SJSA1 (cell line): ENCODE measurements around the gene DIP2C. TPM values are rescaled to one million over a fixed set of nuclear protein-coding genes. Genes with fewer than 3 reads are reported as not detected.
"Not testable (repeated sequence)": the region's sequence is repeated elsewhere in the genome, so short reads cannot be mapped to it uniquely, and the experiment has no call there.

Experiments
- DNase-seq, 2 experiments: peaks; one replicate each; pipeline ENCODE4 v3.0.0-alpha.2; 2015 to 2020; ENCODE audit warnings: low spot score in 2 of 2, low read depth in 1 of 2
- H3K27ac ChIP-seq: fragments of 250-450 bp; sonication (Bioruptor Pico); 2 replicates; pipeline ENCODE4 v1.5.1; 2020; ENCODE audit warnings: mild to moderate bottlenecking, moderate library complexity
- H3K27me3 ChIP-seq: fragments of 250-450 bp; sonication (Bioruptor Pico); replicated peaks from 2 replicates; pipeline ENCODE4 v1.5.1; 2020; ENCODE audit warnings: mild to moderate bottlenecking, moderate library complexity
- H3K36me3 ChIP-seq: fragments of 250-450 bp; sonication (Bioruptor Pico); 2 replicates; pipeline ENCODE4 v1.5.1; 2020; ENCODE audit warnings: mild to moderate bottlenecking
- H3K4me1 ChIP-seq: fragments of 250-450 bp; sonication (Bioruptor Pico); replicated peaks from 2 replicates; pipeline ENCODE4 v1.6.1; 2021; ENCODE audit warnings: mild to moderate bottlenecking
- H3K4me3 ChIP-seq: fragments of 250-450 bp; sonication (Bioruptor Pico); 2 replicates; pipeline ENCODE4 v1.5.1; 2020; ENCODE audit warnings: mild to moderate bottlenecking
- H3K9me3 ChIP-seq: fragments of 250-450 bp; sonication (Bioruptor Pico); replicated peaks from 2 replicates; pipeline ENCODE4 v1.5.1; 2020; ENCODE audit warnings: mild to moderate bottlenecking
- total RNA-seq: library from RNA; depleted of rRNA; stranded (reverse); fragments of >200 nt; shearing (Covaris generic); gene quantifications from 2 replicates; pipeline ENCODE4 v1.2.3, GENCODE V29; 2014

DIP2C gene
- total RNA-seq, 1 experiment from 2014 or later: 17.5 TPM

- peak overlapping the region; percentile 55 for H3K27ac ChIP-seq
- peak in 1 of 2 experiments; percentile 34 for DNase-seq
- peaks cover 49% of the 10 kb centered on the region for H3K4me1 ChIP-seq
- peaks cover 58% of the 10 kb centered on the region for H3K36me3 ChIP-seq
- no peaks in the 10 kb centered on the region for H3K9me3 ChIP-seq
- no peaks in the 10 kb centered on the region for H3K27me3 ChIP-seq
- H3K4me3 ChIP-seq: no peak overlapping the region
Measured at GRCh38 chr10:369684-370448, 319.6 kb downstream of the DIP2C start.

GRCh38 chr10:369221-369683 lies 320.2 kb downstream of the DIP2C start:
- Histone ChIP-seq H3K36me3 (peaks cover 58% of the 10 kb centered on the region), H3K9me3 (no peaks in the 10 kb centered on the region), H3K27me3 (no peaks in the 10 kb centered on the region), H3K27ac (no peak overlapping the region), H3K4me1 (peaks cover 43% of the 10 kb centered on the region), H3K4me3 (no peak overlapping the region)
- DNase-seq: no peak

GRCh38 chr10:368579-369220 lies 320.8 kb downstream of the DIP2C start:
- Histone ChIP-seq H3K27me3 (no peaks in the 10 kb centered on the region), H3K9me3 (no peaks in the 10 kb centered on the region), H3K36me3 (peaks cover 60% of the 10 kb centered on the region), H3K4me1 (peaks cover 37% of the 10 kb centered on the region), H3K27ac (no peak overlapping the region), H3K4me3 (no peak overlapping the region)
- DNase-seq: no peak

- Histone ChIP-seq H3K4me1 (peaks cover 32% of the 10 kb centered on the region), H3K36me3 (peaks cover 66% of the 10 kb centered on the region)
- not testable (repeated sequence) for H3K27me3 ChIP-seq, H3K9me3 ChIP-seq, H3K27ac ChIP-seq, H3K4me3 ChIP-seq, DNase-seq
Measured at GRCh38 chr10:368107-368506, 321.4 kb downstream of the DIP2C start.

- no peak for DNase-seq
- H3K36me3 ChIP-seq: peaks cover 68% of the 10 kb centered on the region
- H3K4me1 ChIP-seq: peaks cover 27% of the 10 kb centered on the region
- no peak overlapping the region for H3K27ac ChIP-seq
- no peaks in the 10 kb centered on the region for H3K27me3 ChIP-seq
- H3K4me3 ChIP-seq: no peak overlapping the region
- H3K9me3 ChIP-seq: no peaks in the 10 kb centered on the region
Measured at GRCh38 chr10:367636-368035, 321.8 kb downstream of the DIP2C start.

- no peaks in the 10 kb centered on the region for H3K9me3 ChIP-seq
- no peak overlapping the region for H3K27ac ChIP-seq
- H3K27me3 ChIP-seq: no peaks in the 10 kb centered on the region
- DNase-seq: no peak
- H3K4me3 ChIP-seq: no peak overlapping the region
- H3K36me3 ChIP-seq: peaks cover 79% of the 10 kb centered on the region
- peaks cover 22% of the 10 kb centered on the region for H3K4me1 ChIP-seq
Measured at GRCh38 chr10:366186-366585, 323.3 kb downstream of the DIP2C start.

- peaks cover 90% of the 10 kb centered on the region for H3K36me3 ChIP-seq
Measured at GRCh38 chr10:364267-364775, 325.1 kb downstream of the DIP2C start.

GRCh38 chr10:363152-363551 lies 326.3 kb downstream of the DIP2C start:
- no peak overlapping the region for H3K4me3 ChIP-seq
- no peak for DNase-seq

More at GRCh38 chr10:364267-364775, 325.1 kb downstream of the DIP2C start:
- no peak for DNase-seq
- Histone ChIP-seq H3K4me1 (peaks cover 4% of the 10 kb centered on the region), H3K27me3 (no peaks in the 10 kb centered on the region), H3K9me3 (no peaks in the 10 kb centered on the region), H3K27ac (no peak overlapping the region), H3K4me3 (no peak overlapping the region)

GRCh38 chr10:361203-362081 lies 328.0 kb downstream of the DIP2C start:
- Histone ChIP-seq H3K27ac (no peak overlapping the region), H3K4me1 (no peaks in the 10 kb centered on the region), H3K27me3 (no peaks in the 10 kb centered on the region), H3K36me3 (peaks cover 91% of the 10 kb centered on the region), H3K4me3 (no peak overlapping the region), H3K9me3 (no peaks in the 10 kb centered on the region)
- no peak for DNase-seq

More at GRCh38 chr10:363152-363551, 326.3 kb downstream of the DIP2C start:
- Histone ChIP-seq H3K27me3 (no peaks in the 10 kb centered on the region), H3K36me3 (peaks cover 85% of the 10 kb centered on the region), H3K27ac (no peak overlapping the region), H3K4me1 (no peaks in the 10 kb centered on the region), H3K9me3 (no peaks in the 10 kb centered on the region)

- Histone ChIP-seq H3K36me3 (peaks cover 91% of the 10 kb centered on the region), H3K4me1 (peaks cover 2% of the 10 kb centered on the region), H3K9me3 (no peaks in the 10 kb centered on the region), H3K4me3 (no peak overlapping the region), H3K27me3 (no peaks in the 10 kb centered on the region), H3K27ac (no peak overlapping the region)
- DNase-seq: no peak
Measured at GRCh38 chr10:360653-361052, 328.8 kb downstream of the DIP2C start.

GRCh38 chr10:359762-360161 lies 329.7 kb downstream of the DIP2C start:
- no peaks in the 10 kb centered on the region for H3K9me3 ChIP-seq
- DNase-seq: no peak

GRCh38 chr10:359093-359492 lies 330.4 kb downstream of the DIP2C start:
- Histone ChIP-seq H3K27ac (no peak overlapping the region), H3K27me3 (no peaks in the 10 kb centered on the region), H3K9me3 (no peaks in the 10 kb centered on the region), H3K36me3 (peaks cover 91% of the 10 kb centered on the region), H3K4me1 (peaks cover 6% of the 10 kb centered on the region), H3K4me3 (no peak overlapping the region)
- DNase-seq: no peak

More at GRCh38 chr10:359762-360161, 329.7 kb downstream of the DIP2C start:
- H3K4me3 ChIP-seq: no peak overlapping the region
- H3K27ac ChIP-seq: no peak overlapping the region
- H3K4me1 ChIP-seq: peaks cover 6% of the 10 kb centered on the region
- H3K36me3 ChIP-seq: peaks cover 91% of the 10 kb centered on the region
- H3K27me3 ChIP-seq: no peaks in the 10 kb centered on the region

GRCh38 chr10:357201-357950 lies 332.1 kb downstream of the DIP2C start:
- Histone ChIP-seq H3K9me3 (no peaks in the 10 kb centered on the region), H3K4me1 (peaks cover 6% of the 10 kb centered on the region), H3K4me3 (no peak overlapping the region), H3K27me3 (no peaks in the 10 kb centered on the region), H3K36me3 (peaks cover 92% of the 10 kb centered on the region), H3K27ac (no peak overlapping the region)
- DNase-seq: no peak
